Trophoblast cell (in vitro differentiated cells and primary cell): ENCODE measurements around the gene NR4A1.

Source experiments
- DNase-seq, 2 donors: peaks; one replicate each; pipeline ENCODE4 v3.0.0-alpha.2; 2016
- H2AFZ ChIP-seq: 2 replicates; pipeline ENCODE4 v1.6.1; 2013; ENCODE audit warnings: low read length, moderate library complexity, mild to moderate bottlenecking; ENCODE audit not compliant: insufficient read depth, poor library complexity
- H2AK5ac ChIP-seq: 2 replicates; pipeline ENCODE4 v1.6.1; 2013; ENCODE audit warnings: mild to moderate bottlenecking, low read length
- H2BK120ac ChIP-seq: 2 replicates; pipeline ENCODE4 v1.6.1; 2013; ENCODE audit warnings: low read length, mild to moderate bottlenecking, moderate library complexity; ENCODE audit not compliant: insufficient read depth, poor library complexity
- H2BK12ac ChIP-seq: 2 replicates; pipeline ENCODE4 v1.6.1; 2013; ENCODE audit warnings: mild to moderate bottlenecking, low read length, moderate library complexity
- H2BK5ac ChIP-seq: 2 replicates; pipeline ENCODE4 v1.6.1; 2013; ENCODE audit warnings: low read length, low read depth, moderate library complexity, mild to moderate bottlenecking; ENCODE audit not compliant: poor library complexity
- H3K14ac ChIP-seq: 2 replicates; pipeline ENCODE4 v1.6.1; 2013; ENCODE audit warnings: mild to moderate bottlenecking, low read length
- H3K18ac ChIP-seq: 2 replicates; pipeline ENCODE4 v1.6.1; 2013; ENCODE audit warnings: mild to moderate bottlenecking, low read length
- H3K23ac ChIP-seq: 2 replicates; pipeline ENCODE4 v1.6.1; 2013; ENCODE audit warnings: low read length
- H3K27ac ChIP-seq: 2 replicates; pipeline ENCODE4 v1.5.1; 2013; ENCODE audit warnings: low read depth, mild to moderate bottlenecking, inconsistent platforms, low read length, moderate library complexity
- H3K27me3 ChIP-seq: 2 replicates; pipeline ENCODE4 v1.6.1; 2013; ENCODE audit warnings: inconsistent platforms, mild to moderate bottlenecking, low read length, moderate library complexity; ENCODE audit not compliant: insufficient read depth
- H3K36me3 ChIP-seq, 2 experiments: 1 replicate in 1 of 2; 2 replicates in 1 of 2; pipeline ENCODE4 v1.6.1; 2013; ENCODE audit warnings: low read length in 2 of 2, mild to moderate bottlenecking in 2 of 2, moderate library complexity in 1 of 2; ENCODE audit not compliant: insufficient read depth in 2 of 2, control insufficient read depth in 1 of 2
- H3K4ac ChIP-seq: 2 replicates; pipeline ENCODE4 v1.6.1; 2013; ENCODE audit warnings: low read depth, mild to moderate bottlenecking, low read length, moderate library complexity
- H3K4me1 ChIP-seq, 2 experiments: 1 replicate in 1 of 2; 2 replicates in 1 of 2; pipeline ENCODE4 v1.6.1; 2013; ENCODE audit warnings: low read length in 2 of 2, mild to moderate bottlenecking in 2 of 2, moderate library complexity in 1 of 2; ENCODE audit not compliant: insufficient read depth in 2 of 2, control insufficient read depth in 1 of 2
- H3K4me2 ChIP-seq: 2 replicates; pipeline ENCODE4 v1.6.1; 2013; ENCODE audit warnings: inconsistent platforms, mild to moderate bottlenecking, low read length, moderate library complexity
- H3K4me3 ChIP-seq: 2 replicates; pipeline ENCODE4 v1.5.1; 2013; ENCODE audit warnings: mild to moderate bottlenecking, low read depth, low read length, inconsistent platforms
- H3K79me1 ChIP-seq: one replicate; pipeline ENCODE4 v1.6.1; 2013; ENCODE audit warnings: low read length
- H3K79me2 ChIP-seq: 2 replicates; pipeline ENCODE4 v1.6.1; 2013; ENCODE audit warnings: low read length, mild to moderate bottlenecking; ENCODE audit not compliant: control insufficient read depth, insufficient read depth, poor library complexity
- H3K9ac ChIP-seq: 2 replicates; pipeline ENCODE4 v1.6.1; 2013; ENCODE audit warnings: mild to moderate bottlenecking, low read length
- H3K9me3 ChIP-seq: 2 replicates; pipeline ENCODE4 v1.6.1; 2013; ENCODE audit warnings: low read depth, mild to moderate bottlenecking, control low read depth, inconsistent platforms, low read length; ENCODE audit not compliant: insufficient read depth
- H4K12ac ChIP-seq: 2 replicates; pipeline ENCODE4 v1.6.1; 2013; ENCODE audit warnings: low read depth, mild to moderate bottlenecking, low read length, moderate library complexity
- H4K8ac ChIP-seq: 2 replicates; pipeline ENCODE4 v1.6.1; 2013; ENCODE audit warnings: low read depth, mild to moderate bottlenecking, low read length, moderate library complexity
- H4K91ac ChIP-seq: one replicate; pipeline ENCODE4 v1.6.1; 2013; ENCODE audit warnings: low read depth, mild to moderate bottlenecking, low read length, moderate library complexity
- WGBS: extraction: QIAGEN DNeasy Blood & Tissue Kit; methylation state at CpG from one replicate; pipeline ENCODE4 v1.1.7; 2013; ENCODE audit warnings: missing lambda C conversion rate; ENCODE audit not compliant: insufficient read length, insufficient coverage; ENCODE audit errors: extremely low coverage; 5-methylcytosine and 5-hydroxymethylcytosine counted together

The NR4A1 gene

DNA sequence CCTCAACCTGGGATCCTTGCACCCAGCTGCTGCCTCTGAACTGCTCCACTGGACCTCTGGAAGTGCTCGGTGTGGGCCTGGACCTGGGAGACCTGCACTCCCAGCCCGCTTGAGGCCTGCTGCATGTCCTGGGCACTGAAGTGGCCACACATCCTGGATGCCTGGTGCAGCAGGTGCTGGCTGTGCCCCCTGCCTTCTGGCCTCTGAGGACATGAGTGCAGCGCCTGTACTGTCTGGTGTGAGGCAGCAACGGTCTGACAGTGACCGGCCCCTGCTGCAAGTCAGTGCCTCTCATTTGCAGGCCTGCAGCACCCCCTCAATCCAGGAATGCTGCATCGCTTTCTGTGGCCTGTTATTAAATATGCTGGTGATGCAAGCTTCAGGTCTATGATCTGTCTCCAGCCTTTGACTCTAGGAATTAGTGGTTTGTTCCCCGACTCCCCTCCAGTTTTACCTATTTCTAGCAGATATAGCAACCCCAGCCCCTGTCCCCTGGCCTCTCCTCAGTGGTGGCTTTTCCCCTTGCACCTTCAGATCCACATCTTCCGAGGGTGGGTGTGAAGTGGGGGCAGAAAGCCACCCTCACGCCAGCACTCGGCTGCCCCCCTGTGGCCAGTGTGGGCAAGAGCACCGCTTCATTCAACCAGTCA, 31.9 kb downstream of the NR4A1 start:
- Histone ChIP-seq H4K12ac (no peak overlapping the region), H3K79me2 (no peaks in the 10 kb centered on the region), H3K4me2 (no peak overlapping the region), H3K18ac (no peak overlapping the region), H2BK5ac (no peak overlapping the region), H3K27ac (no peak overlapping the region), H3K79me1 (no peaks in the 10 kb centered on the region), H2AK5ac (no peak overlapping the region), H2BK12ac (no peak overlapping the region), H3K4ac (no peak overlapping the region), H3K27me3 (no peaks in the 10 kb centered on the region), H3K23ac (no peak overlapping the region), H3K14ac (no peak overlapping the region), H3K4me3 (no peak overlapping the region), H4K91ac (no peak overlapping the region), H2BK120ac (no peak overlapping the region), H3K9ac (no peak overlapping the region), H4K8ac (no peak overlapping the region), H3K36me3 (peaks cover 12 to 16% of the 10 kb centered on the region in 2 experiments), H3K9me3 (peaks cover 3% of the 10 kb centered on the region), H2AFZ (no peak overlapping the region), H3K4me1 (no peaks in the 10 kb centered on the region)
- no CpG with 5 or more reads among the region's 11 CpGs for WGBS
- peak; percentile 39 to 69 for DNase-seq

GRCh38 chr12:52083638-52083996, 32.4 kb downstream of the NR4A1 start:
- no CpG with 5 or more reads among the region's 2 CpGs for WGBS
- Histone ChIP-seq H2AK5ac (no peak overlapping the region), H3K9ac (no peak overlapping the region), H3K4me3 (no peak overlapping the region), H3K4me2 (no peak overlapping the region), H2AFZ (no peak overlapping the region), H3K79me1 (no peaks in the 10 kb centered on the region), H2BK5ac (no peak overlapping the region), H3K18ac (no peak overlapping the region), H3K27me3 (no peaks in the 10 kb centered on the region), H3K36me3 (peaks cover 6 to 14% of the 10 kb centered on the region in 2 experiments), H3K79me2 (no peaks in the 10 kb centered on the region), H4K8ac (no peak overlapping the region), H3K27ac (no peak overlapping the region), H4K12ac (no peak overlapping the region), H3K4ac (no peak overlapping the region), H2BK12ac (no peak overlapping the region), H3K23ac (no peak overlapping the region), H3K14ac (no peak overlapping the region), H4K91ac (no peak overlapping the region), H3K4me1 (no peaks in the 10 kb centered on the region), H3K9me3 (peaks cover 3% of the 10 kb centered on the region), H2BK120ac (no peak overlapping the region)
- DNase-seq, result no peak

DNA sequence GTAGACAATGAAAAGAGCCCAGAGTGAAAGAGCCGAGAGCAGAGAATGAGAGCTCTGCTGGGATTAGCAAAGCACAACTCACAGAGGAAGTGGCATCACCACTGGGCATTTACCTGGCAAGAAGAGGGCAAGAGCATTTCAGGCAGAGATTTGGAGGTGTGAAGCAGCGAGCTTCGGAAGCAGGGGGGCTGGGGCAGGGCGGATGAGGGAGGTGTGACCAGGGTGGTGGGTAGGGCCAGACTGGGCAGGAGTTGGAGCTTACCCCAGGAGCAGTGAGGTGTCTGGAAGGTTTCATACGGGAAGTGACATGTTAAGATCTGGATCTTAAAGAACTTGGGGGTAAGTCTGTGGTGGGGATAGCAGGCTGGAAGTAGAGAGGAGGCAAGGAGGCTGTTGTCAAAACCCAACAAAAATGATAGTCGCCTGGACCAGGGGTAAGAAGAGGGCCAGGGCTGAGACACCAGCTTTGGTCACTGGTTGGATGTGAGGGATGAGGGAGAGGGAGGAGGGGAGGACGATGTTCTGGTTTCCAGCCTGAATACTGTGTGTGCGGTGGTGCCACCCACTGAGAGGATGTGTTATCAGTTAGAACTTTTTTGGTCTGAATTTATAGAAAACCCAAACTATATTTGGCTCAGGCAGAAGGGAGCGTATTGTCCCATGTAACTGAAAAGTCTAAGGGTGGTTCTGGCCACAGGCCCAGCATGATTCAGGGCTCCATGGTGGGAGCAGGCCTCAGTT, 33.4 kb downstream of the NR4A1 start:
- Histone ChIP-seq H3K9me3 (no peaks in the 10 kb centered on the region), H3K79me1 (no peaks in the 10 kb centered on the region)

GRCh38 chr12:52085682-52086180, 34.5 kb downstream of the NR4A1 start:
- no peak overlapping the region for H2BK5ac ChIP-seq
- no peak overlapping the region for H3K4ac ChIP-seq
- no peak overlapping the region for H2BK12ac ChIP-seq
- H3K4me1 ChIP-seq, result no peaks in the 10 kb centered on the region
- H3K4me2 ChIP-seq, result no peak overlapping the region
- no peak overlapping the region for H2BK120ac ChIP-seq
- no peak overlapping the region for H3K23ac ChIP-seq
- WGBS, result no CpG with 5 or more reads among the region's 6 CpGs
- no peak overlapping the region for H4K12ac ChIP-seq
- H3K9ac ChIP-seq, result no peak overlapping the region
- no peaks in the 10 kb centered on the region for H3K27me3 ChIP-seq
- no peak overlapping the region for H4K91ac ChIP-seq
- DNase-seq, result no peak
- H3K79me1 ChIP-seq, result no peaks in the 10 kb centered on the region
- H2AK5ac ChIP-seq, result no peak overlapping the region
- no peak overlapping the region for H3K4me3 ChIP-seq
- H3K9me3 ChIP-seq, result no peaks in the 10 kb centered on the region
- H2AFZ ChIP-seq, result no peak overlapping the region
- no peak overlapping the region for H3K14ac ChIP-seq
- H3K18ac ChIP-seq, result no peak overlapping the region
- H3K27ac ChIP-seq, result no peak overlapping the region
- no peaks in the 10 kb centered on the region for H3K79me2 ChIP-seq
- no peak overlapping the region for H4K8ac ChIP-seq
- no peaks in the 10 kb centered on the region for H3K36me3 ChIP-seq

More for the DNA sequence above, 33.4 kb downstream of the NR4A1 start:
- no peak overlapping the region for H2BK5ac ChIP-seq
- H2BK120ac ChIP-seq, result no peak overlapping the region
- no peak overlapping the region for H2AFZ ChIP-seq
- no peaks in the 10 kb centered on the region for H3K4me1 ChIP-seq
- H2BK12ac ChIP-seq, result no peak overlapping the region
- H3K9ac ChIP-seq, result no peak overlapping the region
- H2AK5ac ChIP-seq, result no peak overlapping the region
- H3K79me2 ChIP-seq, result no peaks in the 10 kb centered on the region
- H3K36me3 ChIP-seq, result peaks cover 0 to 4% of the 10 kb centered on the region in 2 experiments
- H4K8ac ChIP-seq, result no peak overlapping the region
- H3K27me3 ChIP-seq, result no peaks in the 10 kb centered on the region
- H3K4ac ChIP-seq, result no peak overlapping the region
- H4K91ac ChIP-seq, result no peak overlapping the region
- no peak overlapping the region for H3K23ac ChIP-seq
- H3K14ac ChIP-seq, result no peak overlapping the region
- H3K27ac ChIP-seq, result no peak overlapping the region
- no peak overlapping the region for H3K4me3 ChIP-seq
- no peak overlapping the region for H4K12ac ChIP-seq
- WGBS, result no CpG with 5 or more reads among the region's 9 CpGs
- no peak overlapping the region for H3K18ac ChIP-seq
- no peak for DNase-seq
- H3K4me2 ChIP-seq, result no peak overlapping the region
